KMS-11 (cell line): Measurements from ENCODE around the gene FCN1.

Experiments used
- H2AFZ ChIP-seq: fragments of 200-600 bp; sonication (generic); 2 replicates; pipeline ENCODE4 v1.6.1; 2016; ENCODE audit warnings: antibody characterized with exemption, mixed run types, low read depth
- H3K27ac ChIP-seq: fragments of 200-600 bp; sonication (generic); 2 replicates; pipeline ENCODE4 v1.6.1; 2016; ENCODE audit warnings: mild to moderate bottlenecking, mixed run types
- H3K27me3 ChIP-seq: fragments of 200-600 bp; sonication (generic); 2 replicates; pipeline ENCODE4 v1.6.1; 2017; ENCODE audit warnings: mild to moderate bottlenecking, low read depth, mixed run types, moderate library complexity; ENCODE audit not compliant: insufficient read depth
- H3K36me3 ChIP-seq: fragments of 200-600 bp; sonication (generic); 2 replicates; pipeline ENCODE4 v1.6.1; 2017; ENCODE audit warnings: mild to moderate bottlenecking, mixed run types; ENCODE audit not compliant: insufficient read depth
- H3K4me1 ChIP-seq: fragments of 200-600 bp; sonication (generic); 2 replicates; pipeline ENCODE4 v1.6.1; 2016; ENCODE audit warnings: mild to moderate bottlenecking, low read depth, mixed run types; ENCODE audit not compliant: poor library complexity, severe bottlenecking
- H3K4me2 ChIP-seq: fragments of 200-600 bp; sonication (generic); 2 replicates; pipeline ENCODE4 v1.7.0; 2016; ENCODE audit warnings: mild to moderate bottlenecking, mixed run types
- H3K4me3 ChIP-seq: fragments of 200-600 bp; sonication (generic); IDR thresholded peaks from 2 replicates; pipeline ENCODE4 v1.6.1; 2017; ENCODE audit warnings: low read depth, low read length, mixed read lengths; ENCODE audit not compliant: insufficient read depth
- H3K79me2 ChIP-seq: fragments of 200-600 bp; sonication (generic); 2 replicates; pipeline ENCODE4 v1.6.1; 2016; ENCODE audit warnings: low read depth, mixed run types; ENCODE audit not compliant: insufficient read depth
- H3K9ac ChIP-seq: fragments of 200-600 bp; sonication (generic); 2 replicates; pipeline ENCODE4 v1.6.1; 2016; ENCODE audit warnings: mild to moderate bottlenecking, mixed run types
- H4K20me1 ChIP-seq: fragments of 200-600 bp; sonication (generic); 2 replicates; pipeline ENCODE4 v1.6.1; 2016; ENCODE audit warnings: mild to moderate bottlenecking, mixed run types; ENCODE audit not compliant: insufficient read depth
- CTCF ChIP-seq: fragments of 200-600 bp; sonication (generic); conservative IDR thresholded peaks from 2 replicates; pipeline ENCODE4 v1.6.1; 2017; ENCODE audit warnings: low read depth, mild to moderate bottlenecking, antibody characterized with exemption, low read length, moderate library complexity, mixed read lengths

The FCN1 gene

GRCh38 chr9:134965411-134965810, 47.7 kb upstream of the FCN1 start:
- Histone ChIP-seq H2AFZ (no peak overlapping the region), H3K27ac (no peak overlapping the region), H3K27me3 (peaks cover 26% of the 10 kb centered on the region; the same call in 1 of the 2 replicates), H3K4me3 (no peak overlapping the region), H3K9ac (no peak overlapping the region), H3K79me2 (no peaks in the 10 kb centered on the region), H4K20me1 (no peaks in the 10 kb centered on the region), H3K4me2 (no peak overlapping the region), H3K4me1 (no peaks in the 10 kb centered on the region), H3K36me3 (no peaks in the 10 kb centered on the region)
- no peak for TF ChIP-seq CTCF

- no peak overlapping the region for H3K4me2 ChIP-seq
- peaks cover 26% of the 10 kb centered on the region; the same call in 1 of the 2 replicates for H3K27me3 ChIP-seq
- no peaks in the 10 kb centered on the region for H3K79me2 ChIP-seq
- no peak overlapping the region for H3K9ac ChIP-seq
- no peak overlapping the region for H3K4me3 ChIP-seq
- no peak overlapping the region for H3K27ac ChIP-seq
- H2AFZ ChIP-seq, result no peak overlapping the region
- H3K36me3 ChIP-seq, result no peaks in the 10 kb centered on the region
- H3K4me1 ChIP-seq, result no peaks in the 10 kb centered on the region
- TF ChIP-seq CTCF, result no peak
- H4K20me1 ChIP-seq, result no peaks in the 10 kb centered on the region
Measured at GRCh38 chr9:134964271-134965055, 46.8 kb upstream of the FCN1 start.

- Histone ChIP-seq H3K4me3 (no peak overlapping the region), H3K79me2 (no peaks in the 10 kb centered on the region), H3K27me3 (peaks cover 26% of the 10 kb centered on the region; the same call in 1 of the 2 replicates), H2AFZ (no peak overlapping the region), H3K4me2 (no peak overlapping the region), H3K9ac (no peak overlapping the region), H4K20me1 (no peaks in the 10 kb centered on the region), H3K27ac (no peak overlapping the region), H3K36me3 (no peaks in the 10 kb centered on the region), H3K4me1 (no peaks in the 10 kb centered on the region)
- TF ChIP-seq CTCF, result no peak
Measured at GRCh38 chr9:134963546-134963945, 45.8 kb upstream of the FCN1 start.

GRCh38 chr9:134962973-134963364, 45.3 kb upstream of the FCN1 start:
- no peak for TF ChIP-seq CTCF
- no peak overlapping the region for H3K27ac ChIP-seq
- H3K79me2 ChIP-seq, result no peaks in the 10 kb centered on the region
- peaks cover 26% of the 10 kb centered on the region; the same call in 1 of the 2 replicates for H3K27me3 ChIP-seq
- H3K36me3 ChIP-seq, result no peaks in the 10 kb centered on the region
- H4K20me1 ChIP-seq, result no peaks in the 10 kb centered on the region
- no peak overlapping the region for H3K9ac ChIP-seq
- no peak overlapping the region for H3K4me3 ChIP-seq
- no peaks in the 10 kb centered on the region for H3K4me1 ChIP-seq
- no peak overlapping the region for H2AFZ ChIP-seq
- H3K4me2 ChIP-seq, result no peak overlapping the region
